Caco-2 (cell line): ENCODE measurements around the gene SLC22A23. TPM values are rescaled to one million over a fixed set of nuclear protein-coding genes. Genes with fewer than 3 reads are reported as not detected.

Experiments
- BruUV-seq: library from RNA; stranded (reverse); fragments of 400-500 nt; replicated peaks from 2 replicates; lab custom pipeline; 2021; lab: Mats Ljungman, UMichigan
- CTCF ChIA-PET: fragments of 300-600 bp; sonication (Branson Sonifier 250); formaldehyde crosslinking; loops from one replicate; lab custom pipeline; 2022; ENCODE audit warnings: antibody characterized with exemption; lab: Charles Lee
- POLR2A ChIA-PET: fragments of 300-600 bp; sonication (Branson Sonifier 250); formaldehyde crosslinking; loops from one replicate; lab custom pipeline; 2022; ENCODE audit warnings: antibody characterized with exemption; lab: Charles Lee
- DNase-seq, 2 experiments: peaks; one replicate each; pipeline versions ENCODE4 v3.0.0 to v3.0.0-alpha.2; 2020 to 2022
- H3K27me3 ChIP-seq: replicated peaks from 2 replicates; pipeline ENCODE4 v1.6.0; 2011; ENCODE audit warnings: low read length; ENCODE audit not compliant: control insufficient read depth, insufficient read depth
- H3K36me3 ChIP-seq: 2 replicates; pipeline ENCODE4 v1.5.1; 2011; ENCODE audit warnings: low read length; ENCODE audit not compliant: control insufficient read depth, insufficient read depth
- H3K4me1 ChIP-seq: fragments of 250-450 bp; sonication (Bioruptor Pico); 2 replicates; pipeline ENCODE4 v1.5.1; 2020; ENCODE audit warnings: mild to moderate bottlenecking
- H3K4me3 ChIP-seq: 2 replicates; pipeline ENCODE4 v1.5.1; 2011; ENCODE audit warnings: low read depth, mild to moderate bottlenecking, control low read depth, low read length
- H3K9me3 ChIP-seq: fragments of 250-450 bp; sonication (Bioruptor Pico); 2 replicates; pipeline ENCODE4 v1.5.1; 2020; ENCODE audit warnings: mild to moderate bottlenecking, moderate library complexity
- H3K27ac Mint-ChIP-seq: one replicate; pipeline ENCODE4 v1.8.0; 2022; ENCODE audit warnings: mixed read lengths; ENCODE audit not compliant: unreplicated experiment
- H3K27me3 Mint-ChIP-seq: one replicate; pipeline ENCODE4 v1.8.0; 2022; ENCODE audit warnings: mixed read lengths; ENCODE audit not compliant: insufficient read depth, unreplicated experiment
- H3K36me3 Mint-ChIP-seq: one replicate; pipeline ENCODE4 v1.8.0; 2022; ENCODE audit warnings: mild to moderate bottlenecking, mixed read lengths; ENCODE audit not compliant: insufficient read depth, unreplicated experiment
- H3K4me1 Mint-ChIP-seq: one replicate; pipeline ENCODE4 v1.8.0; 2022; ENCODE audit warnings: low read depth, mixed read lengths; ENCODE audit not compliant: unreplicated experiment
- H3K4me3 Mint-ChIP-seq: one replicate; pipeline ENCODE4 v1.8.0; 2022; ENCODE audit warnings: mild to moderate bottlenecking, moderate library complexity, mixed read lengths; ENCODE audit not compliant: unreplicated experiment
- H3K9me3 Mint-ChIP-seq: one replicate; pipeline ENCODE4 v1.8.0; 2022; ENCODE audit warnings: mixed read lengths; ENCODE audit not compliant: unreplicated experiment
- CTCF ChIP-seq, 2 experiments: fragments of 200-600 bp in 1 of 2; IDR thresholded peaks; 1 replicate in 1 of 2; 2 replicates in 1 of 2; pipeline versions ENCODE4 v1.5.1 to v1.8.0; 2011 to 2022; ENCODE audit warnings: antibody characterized with exemption in 1 of 2, control low read depth in 1 of 2, inconsistent platforms in 1 of 2, low read depth in 1 of 2, low read length in 1 of 2, mild to moderate bottlenecking in 1 of 2, moderate library complexity in 1 of 2; ENCODE audit not compliant: insufficient read depth in 1 of 2, severe bottlenecking in 1 of 2, unreplicated experiment in 1 of 2
- intact Hi-C: fragments of 100-400 bp; cut with micrococcal nuclease; formaldehyde crosslinking; loops from one replicate; pipeline ENCODE4 v1.10.0; 2022; ENCODE audit not compliant: unreplicated experiment
- total RNA-seq: library from RNA; stranded (reverse); gene quantifications from 2 replicates; pipeline ENCODE4 v1.2.3, GENCODE V29; 2022

The SLC22A23 gene
- total RNA-seq, 1 experiment from 2014 or later, result 45.5 TPM

GRCh38 chr6:3316331-3316730 is 140.5 kb downstream of the SLC22A23 start:
- no TSS peak for BruUV-seq
- H3K4me3 Mint-ChIP-seq, result no peak overlapping the region
- ChIA-PET CTCF (no interaction called here), POLR2A (no interaction called here)
- no peaks in the 10 kb centered on the region for H3K9me3 Mint-ChIP-seq
- no peak for TF ChIP-seq CTCF (IDR thresholded peaks at IDR 0.05; ENCODE audit: insufficient read depth in 1 of 2, low read depth in 1 of 2, low read length in 1 of 2, severe bottlenecking in 1 of 2, unreplicated experiment in 1 of 2)
- no peak overlapping the region for H3K4me3 ChIP-seq
- H3K36me3 ChIP-seq, result no peaks in the 10 kb centered on the region
- no peaks in the 10 kb centered on the region for H3K4me1 Mint-ChIP-seq
- no peak for DNase-seq
- intact Hi-C loops, result no loop called here
- no peaks in the 10 kb centered on the region for H3K4me1 ChIP-seq
- no peaks in the 10 kb centered on the region for H3K9me3 ChIP-seq
- no peaks in the 10 kb centered on the region for H3K27me3 Mint-ChIP-seq
- H3K27ac Mint-ChIP-seq, result no peak overlapping the region
- H3K27me3 ChIP-seq, result no peaks in the 10 kb centered on the region
- peaks cover 48% of the 10 kb centered on the region for H3K36me3 Mint-ChIP-seq

- no peak overlapping the region for H3K27ac Mint-ChIP-seq
- H3K9me3 Mint-ChIP-seq, result no peaks in the 10 kb centered on the region
- H3K36me3 ChIP-seq, result no peaks in the 10 kb centered on the region
These were observed 141.0 kb downstream of the SLC22A23 start for GRCh38 chr6:3315841-3316240.

GRCh38 chr6:3314621-3315467 is 142.0 kb downstream of the SLC22A23 start:
- ChIA-PET POLR2A (no interaction called here), CTCF (no interaction called here)
- intact Hi-C loops, result no loop called here
- no peaks in the 10 kb centered on the region for H3K9me3 ChIP-seq
- H3K4me1 ChIP-seq, result no peaks in the 10 kb centered on the region
- no peak overlapping the region for H3K4me3 Mint-ChIP-seq
- no peaks in the 10 kb centered on the region for H3K27me3 Mint-ChIP-seq
- no peaks in the 10 kb centered on the region for H3K36me3 ChIP-seq
- no peaks in the 10 kb centered on the region for H3K27me3 ChIP-seq
- no peak for TF ChIP-seq CTCF (IDR thresholded peaks at IDR 0.05; ENCODE audit: insufficient read depth in 1 of 2, low read depth in 1 of 2, low read length in 1 of 2, severe bottlenecking in 1 of 2, unreplicated experiment in 1 of 2)
- no peak for DNase-seq
- BruUV-seq, result no TSS peak
- no peaks in the 10 kb centered on the region for H3K9me3 Mint-ChIP-seq
- no peaks in the 10 kb centered on the region for H3K4me1 Mint-ChIP-seq
- no peak overlapping the region for H3K27ac Mint-ChIP-seq
- no peak overlapping the region for H3K4me3 ChIP-seq
- H3K36me3 Mint-ChIP-seq, result peaks cover 37% of the 10 kb centered on the region

More at GRCh38 chr6:3315841-3316240, 141.0 kb downstream of the SLC22A23 start:
- no peaks in the 10 kb centered on the region for H3K4me1 Mint-ChIP-seq
- H3K36me3 Mint-ChIP-seq, result peaks cover 44% of the 10 kb centered on the region
- H3K4me1 ChIP-seq, result no peaks in the 10 kb centered on the region
- no peaks in the 10 kb centered on the region for H3K27me3 Mint-ChIP-seq
- no peaks in the 10 kb centered on the region for H3K9me3 ChIP-seq
- no peak overlapping the region for H3K4me3 Mint-ChIP-seq
- DNase-seq, result no peak
- H3K27me3 ChIP-seq, result no peaks in the 10 kb centered on the region
- ChIA-PET POLR2A (no interaction called here), CTCF (no interaction called here)
- TF ChIP-seq CTCF (IDR thresholded peaks at IDR 0.05; ENCODE audit: insufficient read depth in 1 of 2, low read depth in 1 of 2, low read length in 1 of 2, severe bottlenecking in 1 of 2, unreplicated experiment in 1 of 2), result no peak
- BruUV-seq, result no TSS peak
- H3K4me3 ChIP-seq, result no peak overlapping the region
- intact Hi-C loops, result no loop called here
